ENCODE measurements around the gene HYOU1.

DNA sequence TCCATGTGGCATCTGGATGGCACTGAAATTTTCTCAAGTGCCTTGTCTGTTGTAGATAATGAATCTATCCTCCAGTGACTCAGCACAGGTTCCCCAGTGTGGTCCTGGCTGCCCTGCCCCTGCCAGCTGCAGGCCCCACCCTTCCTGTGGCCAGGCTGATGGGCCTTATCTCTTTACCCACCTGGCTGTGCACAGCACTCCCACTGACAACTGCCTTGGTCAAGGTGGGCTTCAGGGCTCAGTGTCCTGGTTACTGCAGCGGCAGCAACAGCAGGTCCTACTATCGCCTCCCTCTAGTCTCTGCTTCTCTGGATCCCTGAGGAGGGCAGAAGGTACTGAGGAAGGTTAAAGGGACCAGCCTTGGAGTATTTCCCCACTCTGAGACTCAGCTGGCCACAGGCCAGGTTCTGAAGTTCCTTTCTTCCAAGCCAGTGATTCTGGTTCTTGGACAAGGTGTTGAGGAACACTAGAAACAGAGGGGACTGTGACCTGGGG lies 30.8 kb upstream of the HYOU1 start:
- TF ChIP-seq CTCF (conservative IDR thresholded peaks at IDR 0.05 in 1 of 2, IDR thresholded peaks at IDR 0.05 in 1 of 2; ENCODE audit: low read depth in 1 of 2, low read length in 2 of 2), result no peak
- TF ChIP-seq EZH2 (IDR thresholded peaks at IDR 0.05; ENCODE audit: low read length, missing control alignments), result no peak
